Fibroblast of lung (primary cell): ENCODE results near the gene CNMD. TPM values are rescaled to one million over a fixed set of nuclear protein-coding genes. Genes with fewer than 3 reads are reported as not detected.

Experiments used
- DNase-seq, 2 donors: peaks; one replicate each; pipeline versions ENCODE4 v3.0.0 to v3.0.0-alpha.2; 2010; ENCODE audit warnings: low read depth in 2 of 2
- H2AFZ ChIP-seq: 2 replicates; pipeline ENCODE4 v1.5.1; 2012; ENCODE audit warnings: low read length, control low read depth, inconsistent platforms
- H3K27ac ChIP-seq: 2 replicates; pipeline ENCODE4 v1.5.1; 2011; ENCODE audit warnings: low read length, control low read depth; ENCODE audit not compliant: insufficient read depth
- H3K27me3 ChIP-seq: 2 replicates; pipeline ENCODE4 v1.5.1; 2011; ENCODE audit warnings: mild to moderate bottlenecking, low read length; ENCODE audit not compliant: control insufficient read depth, insufficient read depth
- H3K36me3 ChIP-seq: 2 replicates; pipeline ENCODE4 v1.5.1; 2011; ENCODE audit warnings: low read length; ENCODE audit not compliant: control insufficient read depth, insufficient read depth
- H3K4me1 ChIP-seq: 2 replicates; pipeline ENCODE4 v1.5.1; 2011; ENCODE audit warnings: low read length; ENCODE audit not compliant: control insufficient read depth, insufficient read depth; ENCODE audit errors: extremely low read depth
- H3K4me2 ChIP-seq: 2 replicates; pipeline ENCODE4 v1.5.1; 2011; ENCODE audit warnings: low read length, control low read depth; ENCODE audit not compliant: insufficient read depth; ENCODE audit errors: extremely low read depth
- H3K4me3 ChIP-seq, 4 experiments: fragments of 200-600 bp in 1 of 4; sonication (generic) in 1 of 4; replicated peaks in 1 of 4; 2 replicates each; pipeline ENCODE4 v1.5.1; 2011 to 2016; ENCODE audit warnings: low read length in 4 of 4, low read depth in 3 of 4, mild to moderate bottlenecking in 3 of 4, control low read depth in 2 of 4, inconsistent platforms in 1 of 4, mixed read lengths in 1 of 4; ENCODE audit not compliant: insufficient read depth in 1 of 4; ENCODE audit errors: control extremely low read depth in 1 of 4
- H3K79me2 ChIP-seq: 2 replicates; pipeline ENCODE4 v1.5.1; 2012; ENCODE audit warnings: mild to moderate bottlenecking, low read length, inconsistent platforms; ENCODE audit not compliant: control insufficient read depth, insufficient read depth
- H3K9ac ChIP-seq: 2 replicates; pipeline ENCODE4 v1.5.1; 2011; ENCODE audit warnings: mild to moderate bottlenecking, low read length, control low read depth; ENCODE audit not compliant: insufficient read depth
- H3K9me3 ChIP-seq: 2 replicates; pipeline ENCODE4 v1.5.1; 2012; ENCODE audit warnings: low read depth, low read length; ENCODE audit not compliant: control insufficient read depth, insufficient read depth
- H4K20me1 ChIP-seq: 2 replicates; pipeline ENCODE4 v1.5.1; 2011; ENCODE audit warnings: low read length; ENCODE audit not compliant: control insufficient read depth, insufficient read depth; ENCODE audit errors: extremely low read depth
- EZH2 ChIP-seq: IDR thresholded peaks from 2 replicates; pipeline ENCODE4 v1.5.1; 2012; ENCODE audit warnings: low read length, control low read depth, mild to moderate bottlenecking; ENCODE audit errors: missing control alignments
- polyA plus RNA-seq, 2 donors: library from polyadenylated mRNA; depleted of rRNA in 1 of 2; stranded (reverse) in 1 of 2; unstranded in 1 of 2; fragments of >200 nt; gene quantifications; 2 replicates each; pipeline ENCODE4 v1.2.1, GENCODE V29; 2011 to 2012; ENCODE audit warnings: missing spikeins in 1 of 2
- total RNA-seq: library from RNA; depleted of rRNA; stranded (reverse); fragments of >200 nt; gene quantifications from 2 replicates; pipeline ENCODE4 v1.2.1, GENCODE V29; 2014
- TF ChIP-seq, protein P1 (sequence below), 2 donors: IDR thresholded peaks in 1 of 2; conservative IDR thresholded peaks in 1 of 2; 1 replicate in 1 of 2; 2 replicates in 1 of 2; pipeline ENCODE4 v1.5.1; 2011 to 2012; ENCODE audit warnings: low read length in 2 of 2, control low read depth in 1 of 2, inconsistent platforms in 1 of 2, low read depth in 1 of 2, mild to moderate bottlenecking in 1 of 2

Gene CNMD
- total and polyA plus RNA-seq, 2 donors (not counting 1 experiment from before 2014, with no cell fraction given): not detected

DNA sequence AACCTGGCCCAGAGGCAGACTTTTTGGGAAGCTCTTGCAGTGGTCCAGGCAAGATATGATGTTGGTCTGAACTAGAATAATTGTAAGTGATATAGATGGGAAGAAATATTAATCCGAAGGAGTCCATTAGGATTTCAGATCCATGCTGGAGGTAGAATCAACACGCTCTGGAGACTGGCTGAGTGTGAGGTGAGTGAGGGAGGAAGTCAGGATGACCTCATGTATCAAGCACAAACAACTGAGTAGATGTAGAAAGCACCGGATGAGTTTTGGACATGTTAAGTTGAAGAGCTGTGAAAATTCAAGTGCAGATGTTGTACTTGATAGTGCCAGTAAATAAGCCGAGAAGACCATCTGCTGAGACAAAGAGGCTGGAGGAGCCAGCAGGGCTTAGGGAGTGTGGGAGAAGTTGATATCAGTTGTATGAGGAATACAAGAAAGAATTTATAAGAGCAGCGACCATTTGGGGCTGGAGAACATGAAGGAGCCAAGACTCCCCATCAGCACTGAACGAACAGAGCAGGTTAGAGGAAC lies 5.3 kb upstream of the CNMD start:
- TF ChIP-seq, protein P1, sequence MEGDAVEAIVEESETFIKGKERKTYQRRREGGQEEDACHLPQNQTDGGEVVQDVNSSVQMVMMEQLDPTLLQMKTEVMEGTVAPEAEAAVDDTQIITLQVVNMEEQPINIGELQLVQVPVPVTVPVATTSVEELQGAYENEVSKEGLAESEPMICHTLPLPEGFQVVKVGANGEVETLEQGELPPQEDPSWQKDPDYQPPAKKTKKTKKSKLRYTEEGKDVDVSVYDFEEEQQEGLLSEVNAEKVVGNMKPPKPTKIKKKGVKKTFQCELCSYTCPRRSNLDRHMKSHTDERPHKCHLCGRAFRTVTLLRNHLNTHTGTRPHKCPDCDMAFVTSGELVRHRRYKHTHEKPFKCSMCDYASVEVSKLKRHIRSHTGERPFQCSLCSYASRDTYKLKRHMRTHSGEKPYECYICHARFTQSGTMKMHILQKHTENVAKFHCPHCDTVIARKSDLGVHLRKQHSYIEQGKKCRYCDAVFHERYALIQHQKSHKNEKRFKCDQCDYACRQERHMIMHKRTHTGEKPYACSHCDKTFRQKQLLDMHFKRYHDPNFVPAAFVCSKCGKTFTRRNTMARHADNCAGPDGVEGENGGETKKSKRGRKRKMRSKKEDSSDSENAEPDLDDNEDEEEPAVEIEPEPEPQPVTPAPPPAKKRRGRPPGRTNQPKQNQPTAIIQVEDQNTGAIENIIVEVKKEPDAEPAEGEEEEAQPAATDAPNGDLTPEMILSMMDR (conservative IDR thresholded peaks at IDR 0.05 in 1 of 2, IDR thresholded peaks at IDR 0.05 in 1 of 2; ENCODE audit: low read depth in 1 of 2, low read length in 2 of 2): no peak
- no peak for TF ChIP-seq EZH2
- no peaks in the 10 kb centered on the region for H3K9me3 ChIP-seq
- H2AFZ ChIP-seq: no peak overlapping the region
- H3K9ac ChIP-seq: no peak overlapping the region
- no peak overlapping the region for H3K4me3 ChIP-seq
- H3K27me3 ChIP-seq: peaks cover 7% of the 10 kb centered on the region
- no peak for DNase-seq
- no peaks in the 10 kb centered on the region for H4K20me1 ChIP-seq
- no peak overlapping the region for H3K27ac ChIP-seq
- H3K36me3 ChIP-seq: no peaks in the 10 kb centered on the region
- no peak overlapping the region for H3K4me2 ChIP-seq
- no peaks in the 10 kb centered on the region for H3K79me2 ChIP-seq
- H3K4me1 ChIP-seq: no peaks in the 10 kb centered on the region

DNA sequence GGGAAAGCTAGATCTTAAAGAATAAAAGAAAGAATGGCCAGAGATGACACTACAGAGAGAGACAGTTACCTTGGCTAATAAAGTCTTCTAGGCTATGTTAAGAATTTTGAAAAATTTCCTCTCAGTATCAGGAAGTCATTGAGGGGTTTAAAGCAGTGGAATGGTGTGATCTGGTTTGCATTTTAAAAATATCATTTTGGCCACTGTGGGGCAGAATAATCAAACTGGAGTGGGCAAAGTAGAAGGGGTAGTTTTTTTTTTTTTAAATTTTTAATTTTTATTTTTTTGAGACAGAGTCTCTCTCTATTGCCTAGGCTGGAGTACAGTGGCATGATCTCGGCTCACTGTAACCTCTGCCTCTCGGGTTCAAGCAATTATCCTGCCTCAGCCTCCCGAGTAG lies 4.4 kb upstream of the CNMD start:
- H3K4me2 ChIP-seq: no peak overlapping the region
- H3K36me3 ChIP-seq: no peaks in the 10 kb centered on the region
- no peak overlapping the region for H3K27ac ChIP-seq
- no peak overlapping the region for H3K4me3 ChIP-seq
- no peaks in the 10 kb centered on the region for H3K9me3 ChIP-seq
- no peak overlapping the region for H2AFZ ChIP-seq
- H3K4me1 ChIP-seq: no peaks in the 10 kb centered on the region
- DNase-seq: no peak
- no peaks in the 10 kb centered on the region for H4K20me1 ChIP-seq
- H3K27me3 ChIP-seq: peaks cover 15% of the 10 kb centered on the region
- TF ChIP-seq EZH2: no peak
- TF ChIP-seq, protein P1 (conservative IDR thresholded peaks at IDR 0.05 in 1 of 2, IDR thresholded peaks at IDR 0.05 in 1 of 2; ENCODE audit: low read depth in 1 of 2, low read length in 2 of 2): no peak
- H3K9ac ChIP-seq: no peak overlapping the region
- H3K79me2 ChIP-seq: no peaks in the 10 kb centered on the region

DNA sequence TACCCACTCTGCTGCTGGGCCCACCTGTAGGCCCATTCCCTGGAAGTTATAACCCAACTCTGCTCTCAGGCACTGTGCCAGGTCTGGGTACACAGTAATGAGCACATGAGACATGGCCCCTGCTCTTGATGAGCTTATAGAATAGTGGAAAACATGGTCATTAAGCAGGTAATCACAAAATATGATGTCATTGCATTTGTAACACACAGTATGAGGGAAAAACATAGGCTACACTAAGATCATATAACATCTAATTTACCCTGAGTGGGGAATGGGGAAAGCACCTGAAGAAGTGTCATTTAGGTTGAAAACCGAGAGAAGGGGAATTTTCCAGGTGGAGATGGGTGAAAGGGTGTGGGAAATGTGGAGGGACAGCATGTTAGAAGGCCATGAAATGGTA lies 3.9 kb upstream of the CNMD start:
- H3K9ac ChIP-seq: no peak overlapping the region
- H2AFZ ChIP-seq: no peak overlapping the region
- no peaks in the 10 kb centered on the region for H3K79me2 ChIP-seq
- no peak overlapping the region for H3K4me2 ChIP-seq
- H3K9me3 ChIP-seq: no peaks in the 10 kb centered on the region
- no peaks in the 10 kb centered on the region for H3K4me1 ChIP-seq
- no peaks in the 10 kb centered on the region for H3K36me3 ChIP-seq
- no peaks in the 10 kb centered on the region for H4K20me1 ChIP-seq
- no peak overlapping the region for H3K27ac ChIP-seq
- DNase-seq: no peak
- H3K27me3 ChIP-seq: peaks cover 15% of the 10 kb centered on the region
- TF ChIP-seq EZH2: no peak
- TF ChIP-seq, protein P1 (conservative IDR thresholded peaks at IDR 0.05 in 1 of 2, IDR thresholded peaks at IDR 0.05 in 1 of 2; ENCODE audit: low read depth in 1 of 2, low read length in 2 of 2): no peak
- no peak overlapping the region for H3K4me3 ChIP-seq
